ENCODE data around the gene TDRD6.

DNA sequence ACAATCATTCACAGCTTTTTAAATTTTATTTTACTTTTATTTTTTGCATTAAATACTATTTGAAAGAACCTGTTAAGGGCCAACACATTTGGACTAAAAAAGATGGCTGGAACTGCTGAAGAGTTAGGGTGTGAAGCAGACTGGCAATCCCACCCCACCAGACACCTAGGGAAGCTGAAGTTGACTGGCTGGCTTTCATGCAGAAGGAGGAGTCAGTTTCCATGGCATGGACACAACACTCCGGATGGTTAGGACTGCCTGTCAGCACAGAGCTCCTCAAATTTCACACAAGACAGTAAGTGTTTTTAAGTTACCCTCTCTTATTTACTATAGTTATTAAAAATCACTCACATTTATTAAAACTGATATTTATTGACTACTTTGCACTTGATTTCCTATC, 59.0 kb downstream of the TDRD6 start, which contains the start of gene ANKRD66:
- no peak for TF ChIP-seq CTCF (IDR thresholded peaks at IDR 0.05)
- TF ChIP-seq POLR2A (IDR thresholded peaks at IDR 0.05) = no peak

All from transverse colon (tissue), 3 donors.